Liver (tissue), 9 donors: ENCODE data around the gene UQCRC2. TPM values are rescaled to one million over a fixed set of nuclear protein-coding genes. Genes with fewer than 3 reads are reported as not detected.
A peak's percentile ranks its signal among the peaks of the same experiment; 100 is the strongest.

Experiments
- DNase-seq: peaks from one replicate; pipeline ENCODE4 v3.0.0-alpha.2; 2017; ENCODE audit warnings: low spot score
- H3K27ac ChIP-seq, 2 donors: one replicate each; pipeline ENCODE4 v1.7.0; 2013; ENCODE audit warnings: inconsistent platforms in 2 of 2, low read length in 2 of 2, control low read depth in 1 of 2, low read depth in 1 of 2, mild to moderate bottlenecking in 1 of 2
- H3K27me3 ChIP-seq, 4 donors: one replicate each; pipeline versions ENCODE4 v1.6.1 to v1.7.0; 2013; ENCODE audit warnings: low read length in 3 of 4, inconsistent platforms in 1 of 4, mild to moderate bottlenecking in 1 of 4, moderate library complexity in 1 of 4; ENCODE audit not compliant: control insufficient read depth in 4 of 4, insufficient read depth in 4 of 4
- H3K36me3 ChIP-seq, 4 donors: one replicate each; pipeline versions ENCODE4 v1.6.1 to v1.7.0; 2013; ENCODE audit warnings: low read length in 3 of 4, mild to moderate bottlenecking in 3 of 4, low read depth in 1 of 4, moderate library complexity in 1 of 4; ENCODE audit not compliant: control insufficient read depth in 4 of 4, insufficient read depth in 3 of 4
- H3K4me1 ChIP-seq, 4 donors: one replicate each; pipeline versions ENCODE4 v1.6.1 to v1.7.0; 2013; ENCODE audit warnings: low read length in 3 of 4, mild to moderate bottlenecking in 3 of 4, moderate library complexity in 1 of 4; ENCODE audit not compliant: control insufficient read depth in 4 of 4, insufficient read depth in 4 of 4
- H3K4me3 ChIP-seq, 3 donors: one replicate each; pipeline versions ENCODE4 v1.6.1 to v1.7.0; 2013; ENCODE audit warnings: low read length in 3 of 3, control low read depth in 1 of 3, low read depth in 1 of 3, mild to moderate bottlenecking in 1 of 3
- H3K9ac ChIP-seq, 2 donors: one replicate each; pipeline ENCODE4 v1.7.0; 2013; ENCODE audit warnings: low read length in 2 of 2, mild to moderate bottlenecking in 2 of 2, moderate library complexity in 2 of 2, control low read depth in 1 of 2, low read depth in 1 of 2
- H3K9me3 ChIP-seq, 4 donors: one replicate each; pipeline versions ENCODE4 v1.6.1 to v1.7.0; 2013; ENCODE audit warnings: low read length in 3 of 4; ENCODE audit not compliant: control insufficient read depth in 4 of 4
- EGR1 ChIP-seq, 2 donors: IDR thresholded peaks; 2 replicates each; pipeline ENCODE4 v1.6.1; 2016 to 2018; ENCODE audit warnings: antibody characterized with exemption in 2 of 2, low read depth in 2 of 2
- FOXA1 ChIP-seq: IDR thresholded peaks from 2 replicates; pipeline ENCODE4 v1.6.1; 2016; ENCODE audit warnings: antibody characterized with exemption
- FOXA2 ChIP-seq: IDR thresholded peaks from 2 replicates; pipeline ENCODE4 v1.6.1; 2016; ENCODE audit warnings: antibody characterized with exemption
- GABPA ChIP-seq, 2 donors: IDR thresholded peaks in 1 of 2; conservative IDR thresholded peaks in 1 of 2; 2 replicates each; pipeline ENCODE4 v1.6.1; 2016; ENCODE audit warnings: antibody characterized with exemption in 2 of 2, mild to moderate bottlenecking in 1 of 2, moderate library complexity in 1 of 2
- HNF4A ChIP-seq, 2 donors: conservative IDR thresholded peaks; 2 replicates each; pipeline ENCODE4 v1.6.1; 2016; ENCODE audit warnings: antibody characterized with exemption in 2 of 2, mild to moderate bottlenecking in 2 of 2
- JUND ChIP-seq, 2 donors: IDR thresholded peaks; 2 replicates each; pipeline ENCODE4 v1.6.1; 2016; ENCODE audit warnings: antibody characterized with exemption in 2 of 2
- RAD21 ChIP-seq, 2 donors: IDR thresholded peaks; 2 replicates each; pipeline ENCODE4 v1.6.1; 2016; ENCODE audit warnings: antibody characterized with exemption in 2 of 2, mild to moderate bottlenecking in 2 of 2
- RXRA ChIP-seq, 2 donors: IDR thresholded peaks; 2 replicates each; pipeline ENCODE4 v1.6.1; 2017 to 2018; ENCODE audit warnings: antibody characterized with exemption in 2 of 2, mild to moderate bottlenecking in 1 of 2
- SP1 ChIP-seq: IDR thresholded peaks from 2 replicates; pipeline ENCODE4 v1.6.1; 2018; ENCODE audit warnings: antibody characterized with exemption, mild to moderate bottlenecking
- TAF1 ChIP-seq: conservative IDR thresholded peaks from 2 replicates; pipeline ENCODE4 v1.6.1; 2016; ENCODE audit warnings: antibody characterized with exemption, mild to moderate bottlenecking
- YY1 ChIP-seq: IDR thresholded peaks from 2 replicates; pipeline ENCODE4 v1.6.1; 2016; ENCODE audit warnings: antibody characterized with exemption, mild to moderate bottlenecking
- WGBS: extraction: QIAGEN DNeasy Blood & Tissue Kit; methylation state at CpG from one replicate; pipeline ENCODE4 v1.1.7; 2013; 5-methylcytosine and 5-hydroxymethylcytosine counted together
- polyA plus RNA-seq, 2 donors: library from polyadenylated mRNA; stranded (reverse) in 1 of 2; unstranded in 1 of 2; fragments of 200-250 nt in 1 of 2; fragments of >200 nt in 1 of 2; fragmentation: Nextera tagmentation in 1 of 2; extraction: Ambion mirVana in 1 of 2; gene quantifications; one replicate each; pipeline versions ENCODE4 v1.2.1 to v1.2.3, GENCODE V29; 2013 to 2015
- total RNA-seq, 2 donors: library from RNA; depleted of rRNA; stranded (reverse); fragments of >200 nt; gene quantifications; one replicate each; pipeline ENCODE4 v1.2.3, GENCODE V29; 2014
- TF ChIP-seq, protein P1 (sequence below): IDR thresholded peaks from 2 replicates; pipeline ENCODE4 v1.6.1; 2016; ENCODE audit warnings: antibody characterized with exemption, mild to moderate bottlenecking
- TF ChIP-seq, protein P2 (sequence below): IDR thresholded peaks from 2 replicates; pipeline ENCODE4 v1.6.1; 2016; ENCODE audit warnings: antibody characterized with exemption
- donor health status: healthy.
- donor health status: healthy.
- donor health status: healthy.
- donor health status: healthy.
- donor health status: healthy.

The UQCRC2 gene
- total and polyA plus RNA-seq, 4 donors: 88.8 to 164 (median 140) TPM

DNA sequence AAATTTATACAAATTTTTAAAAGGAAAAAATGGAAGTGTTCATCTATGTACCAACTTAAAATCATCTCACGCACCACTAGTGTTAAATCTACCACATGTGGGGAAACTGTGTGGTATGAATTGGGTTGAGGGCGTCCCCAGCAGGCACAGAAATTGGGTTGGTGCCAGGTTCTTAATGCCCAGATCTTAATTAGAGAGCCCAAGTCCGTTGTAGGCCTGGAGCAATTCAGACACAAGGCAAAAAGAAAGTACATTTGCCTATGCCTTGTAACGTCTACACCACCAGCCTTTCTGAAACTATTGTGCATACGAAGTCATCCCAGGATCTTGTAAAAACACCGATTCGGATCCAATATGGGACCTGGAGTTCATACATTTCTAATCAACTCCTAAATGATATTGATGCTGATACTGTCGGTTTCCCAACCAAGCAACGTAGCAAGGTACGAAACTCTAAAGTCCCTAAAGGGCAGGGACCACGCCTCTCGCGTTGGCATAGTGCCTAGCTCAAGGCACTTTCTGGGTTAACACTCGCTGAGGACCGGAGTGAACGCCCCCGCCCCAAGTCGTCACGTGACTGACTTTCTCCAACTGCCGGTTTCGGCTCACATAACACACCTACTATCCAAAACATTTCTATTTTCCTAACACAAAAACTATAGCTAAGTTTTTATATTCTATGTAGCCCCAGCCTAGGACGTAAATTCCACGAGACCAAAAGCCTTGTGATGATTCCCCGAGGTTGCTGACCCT, 945 bp upstream of the UQCRC2 start (continued):
- TF ChIP-seq, protein P1, sequence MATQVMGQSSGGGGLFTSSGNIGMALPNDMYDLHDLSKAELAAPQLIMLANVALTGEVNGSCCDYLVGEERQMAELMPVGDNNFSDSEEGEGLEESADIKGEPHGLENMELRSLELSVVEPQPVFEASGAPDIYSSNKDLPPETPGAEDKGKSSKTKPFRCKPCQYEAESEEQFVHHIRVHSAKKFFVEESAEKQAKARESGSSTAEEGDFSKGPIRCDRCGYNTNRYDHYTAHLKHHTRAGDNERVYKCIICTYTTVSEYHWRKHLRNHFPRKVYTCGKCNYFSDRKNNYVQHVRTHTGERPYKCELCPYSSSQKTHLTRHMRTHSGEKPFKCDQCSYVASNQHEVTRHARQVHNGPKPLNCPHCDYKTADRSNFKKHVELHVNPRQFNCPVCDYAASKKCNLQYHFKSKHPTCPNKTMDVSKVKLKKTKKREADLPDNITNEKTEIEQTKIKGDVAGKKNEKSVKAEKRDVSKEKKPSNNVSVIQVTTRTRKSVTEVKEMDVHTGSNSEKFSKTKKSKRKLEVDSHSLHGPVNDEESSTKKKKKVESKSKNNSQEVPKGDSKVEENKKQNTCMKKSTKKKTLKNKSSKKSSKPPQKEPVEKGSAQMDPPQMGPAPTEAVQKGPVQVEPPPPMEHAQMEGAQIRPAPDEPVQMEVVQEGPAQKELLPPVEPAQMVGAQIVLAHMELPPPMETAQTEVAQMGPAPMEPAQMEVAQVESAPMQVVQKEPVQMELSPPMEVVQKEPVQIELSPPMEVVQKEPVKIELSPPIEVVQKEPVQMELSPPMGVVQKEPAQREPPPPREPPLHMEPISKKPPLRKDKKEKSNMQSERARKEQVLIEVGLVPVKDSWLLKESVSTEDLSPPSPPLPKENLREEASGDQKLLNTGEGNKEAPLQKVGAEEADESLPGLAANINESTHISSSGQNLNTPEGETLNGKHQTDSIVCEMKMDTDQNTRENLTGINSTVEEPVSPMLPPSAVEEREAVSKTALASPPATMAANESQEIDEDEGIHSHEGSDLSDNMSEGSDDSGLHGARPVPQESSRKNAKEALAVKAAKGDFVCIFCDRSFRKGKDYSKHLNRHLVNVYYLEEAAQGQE: no peak
- TF ChIP-seq SP1: peak; percentile 35
- peak; percentile 93 to 94 for TF ChIP-seq HNF4A (conservative IDR thresholded peaks at IDR 0.05)
- TF ChIP-seq RAD21 (IDR thresholded peaks at IDR 0.05): peak in 1 of 2 donors; percentile 23

DNA sequence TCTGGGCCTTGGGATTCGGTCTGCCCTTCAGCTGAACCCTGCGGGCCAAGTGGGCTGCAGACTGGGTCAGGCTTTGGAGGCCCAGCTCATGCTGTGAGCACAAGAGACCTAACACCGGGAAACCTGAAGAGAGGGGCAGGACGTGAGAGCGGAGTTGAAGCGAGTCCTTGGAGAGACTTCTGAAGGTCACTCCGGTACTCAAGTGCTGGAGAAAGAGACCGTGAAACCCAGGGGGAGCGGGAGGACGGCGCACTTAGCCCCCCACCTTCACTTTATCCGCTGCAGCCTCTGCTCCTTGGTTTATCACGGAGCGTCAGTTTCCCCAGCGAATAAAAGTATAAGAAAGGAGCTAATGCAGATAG, 361 bp downstream of the UQCRC2 start:
- Histone ChIP-seq H3K27me3 (no peaks in the 10 kb centered on the region), H3K9ac (peak overlapping the region; percentile 76 to 94), H3K4me1 (peaks cover 4 to 43% (median 34%) of the 10 kb centered on the region in 4 donors), H3K36me3 (peaks cover 6 to 19% (median 10%) of the 10 kb centered on the region in 4 donors), H3K9me3 (no peaks in the 10 kb centered on the region), H3K4me3 (peak overlapping the region; percentile 78 to 98 (median 89)), H3K27ac (peak overlapping the region; percentile 90 to 96)
- no peak for TF ChIP-seq EGR1 (IDR thresholded peaks at IDR 0.05; ENCODE audit: low read depth in 2 of 2)
- peak; percentile 83 for TF ChIP-seq YY1
- under 1% methylated on average over 15 of the region's 15 CpGs for WGBS
- DNase-seq: no peak

DNA sequence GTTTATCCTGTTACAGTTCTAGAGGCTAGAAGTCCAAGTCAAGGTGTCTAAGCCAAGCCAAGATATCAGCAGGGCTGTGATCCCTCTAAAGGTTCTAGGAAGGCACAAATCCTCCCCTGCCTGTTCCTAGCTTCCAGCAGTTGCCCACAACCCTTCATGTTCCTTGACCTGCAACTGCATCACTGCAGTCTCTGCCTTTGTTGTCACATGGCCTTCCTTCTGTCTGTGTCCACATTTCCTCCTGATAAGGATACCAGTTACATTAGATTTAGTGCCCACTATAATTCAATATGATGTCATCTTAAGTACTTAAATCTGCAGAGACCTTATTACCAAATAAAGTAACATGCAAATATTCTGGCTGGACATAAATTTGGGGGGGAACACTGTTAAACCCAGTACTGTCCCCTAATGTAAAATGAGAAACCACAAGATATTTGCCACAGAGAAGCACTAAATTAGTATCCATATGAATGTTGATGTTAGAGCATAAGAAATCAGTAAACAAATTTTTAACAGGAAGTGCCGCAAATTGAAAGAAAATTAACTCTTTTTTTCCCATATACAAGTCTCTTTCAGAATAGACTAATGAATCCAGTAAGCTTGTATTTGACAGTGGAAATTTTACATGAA, 4.7 kb downstream of the UQCRC2 start:
- 60% methylated on average over 1 of the region's 1 CpG for WGBS
- Histone ChIP-seq H3K27me3 (no peaks in the 10 kb centered on the region), H3K9me3 (no peaks in the 10 kb centered on the region), H3K27ac (no peak overlapping the region), H3K4me1 (peaks cover 0 to 17% (median 13%) of the 10 kb centered on the region in 4 donors), H3K4me3 (no peak overlapping the region), H3K36me3 (peaks cover 12 to 56% (median 44%) of the 10 kb centered on the region in 4 donors), H3K9ac (no peak overlapping the region)
- DNase-seq: no peak
- TF ChIP-seq FOXA2 (no peak), YY1 (no peak), HNF4A (conservative IDR thresholded peaks at IDR 0.05) (no peak), EGR1 (IDR thresholded peaks at IDR 0.05; ENCODE audit: low read depth in 2 of 2) (no peak), JUND (IDR thresholded peaks at IDR 0.05) (no peak), SP1 (no peak), GABPA (IDR thresholded peaks at IDR 0.05 in 1 of 2, conservative IDR thresholded peaks at IDR 0.05 in 1 of 2) (no peak), RXRA (IDR thresholded peaks at IDR 0.05) (no peak), TAF1 (no peak), FOXA1 (no peak)
- TF ChIP-seq, protein P2, sequence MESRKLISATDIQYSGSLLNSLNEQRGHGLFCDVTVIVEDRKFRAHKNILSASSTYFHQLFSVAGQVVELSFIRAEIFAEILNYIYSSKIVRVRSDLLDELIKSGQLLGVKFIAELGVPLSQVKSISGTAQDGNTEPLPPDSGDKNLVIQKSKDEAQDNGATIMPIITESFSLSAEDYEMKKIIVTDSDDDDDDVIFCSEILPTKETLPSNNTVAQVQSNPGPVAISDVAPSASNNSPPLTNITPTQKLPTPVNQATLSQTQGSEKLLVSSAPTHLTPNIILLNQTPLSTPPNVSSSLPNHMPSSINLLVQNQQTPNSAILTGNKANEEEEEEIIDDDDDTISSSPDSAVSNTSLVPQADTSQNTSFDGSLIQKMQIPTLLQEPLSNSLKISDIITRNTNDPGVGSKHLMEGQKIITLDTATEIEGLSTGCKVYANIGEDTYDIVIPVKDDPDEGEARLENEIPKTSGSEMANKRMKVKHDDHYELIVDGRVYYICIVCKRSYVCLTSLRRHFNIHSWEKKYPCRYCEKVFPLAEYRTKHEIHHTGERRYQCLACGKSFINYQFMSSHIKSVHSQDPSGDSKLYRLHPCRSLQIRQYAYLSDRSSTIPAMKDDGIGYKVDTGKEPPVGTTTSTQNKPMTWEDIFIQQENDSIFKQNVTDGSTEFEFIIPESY: no peak
